GM12892 (cell line): ENCODE data around the gene SERPINA6.

ENCODE experiments used
- POLR2A ChIP-seq: IDR thresholded peaks from 2 replicates; pipeline ENCODE4 v1.6.1; 2011; ENCODE audit warnings: low read depth, low read length, control low read depth
- TAF1 ChIP-seq: IDR thresholded peaks from 2 replicates; pipeline ENCODE4 v1.6.1; 2011; ENCODE audit warnings: low read depth, mild to moderate bottlenecking, control low read depth, low read length, borderline replicate concordance

GRCh38 chr14:94354638-94355185 lies 31.6 kb upstream of the SERPINA6 start:
- TF ChIP-seq POLR2A, result no peak
- TF ChIP-seq TAF1, result no peak
